ENCODE data around the gene ST6GALNAC2. TPM values are rescaled to one million over a fixed set of nuclear protein-coding genes. Genes with fewer than 3 reads are reported as not detected.

ST6GALNAC2 gene
- total RNA-seq, 1 donor from 2014 or later, result 13.6 TPM

- Histone ChIP-seq H3K36me3 (ENCODE audit: control insufficient read depth, insufficient read depth, low read length) (no peaks in the 10 kb centered on the region), H3K4me3 (ENCODE audit: low read depth, low read length) (no peak overlapping the region), H3K27me3 (ENCODE audit: control insufficient read depth, insufficient read depth, low read length) (no peaks in the 10 kb centered on the region)
- no peak for DNase-seq (ENCODE audit: low read depth)
- no peak for TF ChIP-seq CTCF (IDR thresholded peaks at IDR 0.05; ENCODE audit: insufficient read depth, low read length, poor library complexity, severe bottlenecking)
These were observed 9.5 kb downstream of the ST6GALNAC2 start for GRCh38 chr17:76576189-76576588.

DNA sequence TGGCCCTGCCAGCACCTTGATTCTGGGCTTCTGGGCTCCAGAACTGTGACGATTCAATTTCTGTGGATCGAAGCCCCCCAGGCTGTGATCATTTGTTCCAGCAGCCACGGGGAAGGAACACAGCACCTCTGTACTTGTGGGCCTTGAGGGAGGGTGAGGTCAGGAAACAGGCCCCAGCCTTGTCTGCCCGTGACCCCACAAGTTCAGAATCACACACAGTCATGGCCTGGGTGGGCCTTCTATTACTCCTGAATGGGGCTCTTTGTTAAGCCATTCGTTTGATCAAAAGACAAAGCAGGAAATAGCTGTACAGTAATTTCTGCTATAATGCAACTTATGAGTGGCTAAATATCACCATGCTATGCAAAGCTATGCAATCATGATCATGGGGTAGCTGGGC lies 10.1 kb downstream of the ST6GALNAC2 start:
- no peaks in the 10 kb centered on the region for H3K27me3 ChIP-seq (ENCODE audit: control insufficient read depth, insufficient read depth, low read length)
- DNase-seq (ENCODE audit: low read depth), result no peak
- H3K36me3 ChIP-seq (ENCODE audit: control insufficient read depth, insufficient read depth, low read length), result no peaks in the 10 kb centered on the region
- H3K4me3 ChIP-seq (ENCODE audit: low read depth, low read length), result no peak overlapping the region
- TF ChIP-seq CTCF (IDR thresholded peaks at IDR 0.05; ENCODE audit: insufficient read depth, low read length, poor library complexity, severe bottlenecking), result no peak

DNA sequence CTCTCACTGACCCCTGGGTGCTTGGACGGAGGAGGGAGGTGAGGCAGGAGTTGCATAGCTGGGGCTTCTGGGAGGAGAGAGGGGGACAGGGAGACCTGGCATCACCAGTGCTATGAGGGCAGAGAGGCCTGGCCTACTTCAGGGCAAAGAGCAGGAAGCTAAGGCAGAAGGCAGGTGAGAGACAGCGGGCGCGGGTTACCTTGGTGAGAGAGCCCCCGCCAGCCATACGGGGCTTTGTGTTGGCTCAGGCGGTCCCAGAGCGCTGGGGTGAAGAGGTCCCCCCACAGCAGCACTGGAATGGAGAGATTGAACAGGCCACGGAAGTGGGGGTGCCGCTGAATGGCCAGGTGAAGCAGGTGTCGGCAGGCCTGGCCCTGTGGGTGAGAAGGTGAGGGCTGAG lies 11.5 kb downstream of the ST6GALNAC2 start:
- Histone ChIP-seq H3K36me3 (ENCODE audit: control insufficient read depth, insufficient read depth, low read length) (no peaks in the 10 kb centered on the region), H3K27me3 (ENCODE audit: control insufficient read depth, insufficient read depth, low read length) (no peaks in the 10 kb centered on the region), H3K4me3 (ENCODE audit: low read depth, low read length) (no peak overlapping the region)
- no peak for TF ChIP-seq CTCF (IDR thresholded peaks at IDR 0.05; ENCODE audit: insufficient read depth, low read length, poor library complexity, severe bottlenecking)
- no peak for DNase-seq (ENCODE audit: low read depth)

- Histone ChIP-seq H3K27me3 (ENCODE audit: control insufficient read depth, insufficient read depth, low read length) (no peaks in the 10 kb centered on the region), H3K4me3 (ENCODE audit: low read depth, low read length) (no peak overlapping the region), H3K36me3 (ENCODE audit: control insufficient read depth, insufficient read depth, low read length) (no peaks in the 10 kb centered on the region)
- DNase-seq (ENCODE audit: low read depth), result no peak
- no peak for TF ChIP-seq CTCF (IDR thresholded peaks at IDR 0.05; ENCODE audit: insufficient read depth, low read length, poor library complexity, severe bottlenecking)
These were observed 12.6 kb downstream of the ST6GALNAC2 start for GRCh38 chr17:76573096-76573495.

- no peaks in the 10 kb centered on the region for H3K27me3 ChIP-seq (ENCODE audit: control insufficient read depth, insufficient read depth, low read length)
- no peaks in the 10 kb centered on the region for H3K36me3 ChIP-seq (ENCODE audit: control insufficient read depth, insufficient read depth, low read length)
- DNase-seq (ENCODE audit: low read depth), result no peak
- TF ChIP-seq CTCF (IDR thresholded peaks at IDR 0.05; ENCODE audit: insufficient read depth, low read length, poor library complexity, severe bottlenecking), result no peak
- H3K4me3 ChIP-seq (ENCODE audit: low read depth, low read length), result no peak overlapping the region
These were observed 13.3 kb downstream of the ST6GALNAC2 start for GRCh38 chr17:76572201-76572910.

DNA sequence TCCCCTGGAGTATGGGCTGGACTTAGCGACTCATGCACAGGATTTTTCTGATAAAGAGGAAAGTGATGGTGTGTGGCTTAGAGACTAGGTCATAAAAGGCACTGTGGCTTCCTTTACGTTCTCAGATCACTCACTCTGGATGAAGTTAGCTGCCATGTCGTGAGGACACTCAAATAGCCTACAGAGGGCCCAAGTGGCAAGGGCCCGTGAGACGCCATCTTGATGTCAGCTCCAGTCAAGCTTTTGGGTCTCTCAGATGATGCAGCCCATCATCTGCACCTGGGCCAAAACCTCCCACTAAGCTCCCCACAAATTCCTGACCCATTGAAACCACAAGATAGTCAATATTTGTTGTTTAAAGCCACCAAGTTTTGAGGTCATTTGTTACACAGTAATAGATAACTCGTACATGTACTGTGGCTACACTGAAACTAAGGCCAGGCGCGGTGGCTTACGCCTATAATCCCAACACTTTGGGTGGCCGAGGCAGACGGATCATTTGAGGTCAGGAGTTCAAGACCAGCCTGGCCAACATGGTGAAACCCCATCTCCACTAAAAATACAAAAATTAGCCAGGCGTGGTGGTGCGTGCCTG lies 14.7 kb downstream of the ST6GALNAC2 start:
- no peaks in the 10 kb centered on the region for H3K36me3 ChIP-seq (ENCODE audit: control insufficient read depth, insufficient read depth, low read length)
- no peak for DNase-seq (ENCODE audit: low read depth)

More for the DNA sequence above, 14.7 kb downstream of the ST6GALNAC2 start:
- Histone ChIP-seq H3K4me3 (ENCODE audit: low read depth, low read length) (no peak overlapping the region), H3K27me3 (ENCODE audit: control insufficient read depth, insufficient read depth, low read length) (no peaks in the 10 kb centered on the region)
- TF ChIP-seq CTCF (IDR thresholded peaks at IDR 0.05; ENCODE audit: insufficient read depth, low read length, poor library complexity, severe bottlenecking), result no peak

Measured in kidney epithelial cell (primary cell).